Lower leg skin (tissue), 4 donors: Measurements from ENCODE around the gene HPS3. TPM values are rescaled to one million over a fixed set of nuclear protein-coding genes. Genes with fewer than 3 reads are reported as not detected.

Experiments used
- DNase-seq, 2 donors: peaks; one replicate each; pipeline ENCODE4 v3.0.0-alpha.2; 2019; ENCODE audit warnings: low spot score in 2 of 2
- H3K4me3 ChIP-seq: fragments of 200-600 bp; sonication (generic); 2 replicates; pipeline ENCODE4 v1.5.1; 2017; ENCODE audit warnings: mild to moderate bottlenecking, low read depth; ENCODE audit not compliant: poor library complexity, severe bottlenecking
- CTCF ChIP-seq, 3 donors: fragments of 450-650 bp; IDR thresholded peaks; one replicate each; pipeline ENCODE4 v1.5.1; 2016; ENCODE audit warnings: antibody characterized with exemption in 3 of 3, mild to moderate bottlenecking in 3 of 3, moderate library complexity in 2 of 3
- POLR2A ChIP-seq, 2 donors: fragments of 450-650 bp; IDR thresholded peaks; one replicate each; pipeline ENCODE4 v1.6.1; 2016 to 2017; ENCODE audit warnings: antibody characterized with exemption in 2 of 2, mild to moderate bottlenecking in 1 of 2, moderate library complexity in 1 of 2
- WGBS, 2 donors: methylation state at CpG; one replicate each; pipeline ENCODE4 v1.1.5; 2018; 5-methylcytosine and 5-hydroxymethylcytosine counted together
- intact Hi-C: fragments of 100-400 bp; cut with DNase I; formaldehyde crosslinking; loops from one replicate; pipeline ENCODE4 v1.15.0; 2023; ENCODE audit warnings: low total_unique reads
- total RNA-seq, 4 donors: library from RNA; depleted of rRNA; stranded (reverse); fragments of >200 nt; gene quantifications; one replicate each; pipeline ENCODE4 v1.1.0, GENCODE V29; 2016

HPS3 gene
- total RNA-seq, 4 donors from 2014 or later, result 5.7 to 11.3 (median 8.2) TPM

- WGBS, 2 donors, result 82 to 87% methylated on average over 9 of the region's 9 CpGs
- no peak for TF ChIP-seq CTCF (IDR thresholded peaks at IDR 0.05)
- TF ChIP-seq POLR2A (IDR thresholded peaks at IDR 0.05), result no peak
- H3K4me3 ChIP-seq, result no peak overlapping the region
- DNase-seq, result no peak
- intact Hi-C loops, result no loop called here
Measured at GRCh38 chr3:149118724-149119123, 10.7 kb upstream of the HPS3 start.

- H3K4me3 ChIP-seq, result no peak overlapping the region
- no peak for DNase-seq
- intact Hi-C loops, result no loop called here
- TF ChIP-seq CTCF (IDR thresholded peaks at IDR 0.05), result no peak
- TF ChIP-seq POLR2A (IDR thresholded peaks at IDR 0.05), result no peak
- 89 to 96% methylated on average over 1 of the region's 1 CpG for WGBS, 2 donors
Measured at GRCh38 chr3:149119466-149119865, 10.0 kb upstream of the HPS3 start.

GRCh38 chr3:149120051-149120972 lies 9.1 kb upstream of the HPS3 start:
- H3K4me3 ChIP-seq, result no peak overlapping the region
- TF ChIP-seq POLR2A (IDR thresholded peaks at IDR 0.05) (no peak), CTCF (IDR thresholded peaks at IDR 0.05) (no peak)
- no peak for DNase-seq
- intact Hi-C loops, result no loop called here
- WGBS, 2 donors, result 19 to 23% methylated on average over 7 of the region's 7 CpGs

GRCh38 chr3:149122721-149123578 lies 6.5 kb upstream of the HPS3 start:
- H3K4me3 ChIP-seq, result no peak overlapping the region
- 84 to 88% methylated on average over 4 of the region's 4 CpGs for WGBS, 2 donors
- intact Hi-C loops, result no loop called here
- TF ChIP-seq POLR2A (IDR thresholded peaks at IDR 0.05) (no peak), CTCF (IDR thresholded peaks at IDR 0.05) (no peak)
- no peak for DNase-seq

GRCh38 chr3:149128821-149129220 lies 617 bp upstream of the HPS3 start:
- intact Hi-C loops, result no loop called here
- DNase-seq, result no peak

More at GRCh38 chr3:149128821-149129220, 617 bp upstream of the HPS3 start:
- peak overlapping the region; percentile 82 for H3K4me3 ChIP-seq
- 5 to 6% methylated on average over 4 of the region's 4 CpGs for WGBS, 2 donors
- TF ChIP-seq CTCF (IDR thresholded peaks at IDR 0.05) (no peak), POLR2A (IDR thresholded peaks at IDR 0.05) (no peak)
